Stimulated activated CD4-positive, alpha-beta T cell treated with anti-CD3 and anti-CD28 coated beads, Interleukin-4, amount 100 ng/mL, for 24 hours (primary cell): ENCODE measurements around the gene MYO15B.

Experiments used
- DNase-seq: peaks from one replicate; pipeline ENCODE4 v3.0.0-alpha.2; 2020

Gene MYO15B

DNA sequence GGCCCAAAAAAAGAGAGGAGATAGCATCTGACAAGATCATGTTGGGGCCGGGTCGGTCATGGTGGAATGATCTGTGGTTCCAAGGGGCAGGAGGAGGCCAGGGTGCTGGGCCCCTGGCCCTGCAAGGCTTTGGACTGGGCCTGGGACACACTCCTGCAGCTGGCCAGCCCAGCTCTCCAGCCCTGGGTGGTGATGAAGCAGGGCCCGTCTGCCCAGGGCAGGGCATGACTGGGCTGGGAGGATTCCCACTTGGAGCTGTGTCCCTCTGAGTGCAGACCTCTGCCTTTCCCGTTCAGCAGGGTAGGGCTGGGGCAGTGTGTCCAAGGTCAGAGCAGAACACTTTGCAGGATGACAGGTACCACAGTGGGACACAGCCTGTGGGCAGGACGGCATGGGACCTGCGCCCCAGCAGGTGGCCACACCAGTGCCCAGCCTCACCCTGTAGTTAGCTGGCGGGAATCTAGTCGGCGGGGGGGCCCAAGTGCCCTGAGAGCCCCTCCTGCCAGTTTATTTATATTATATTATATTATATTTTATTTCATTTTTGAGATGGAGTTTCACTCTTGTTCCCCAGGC, 27.6 kb upstream of the MYO15B start:
- no peak for DNase-seq

DNA sequence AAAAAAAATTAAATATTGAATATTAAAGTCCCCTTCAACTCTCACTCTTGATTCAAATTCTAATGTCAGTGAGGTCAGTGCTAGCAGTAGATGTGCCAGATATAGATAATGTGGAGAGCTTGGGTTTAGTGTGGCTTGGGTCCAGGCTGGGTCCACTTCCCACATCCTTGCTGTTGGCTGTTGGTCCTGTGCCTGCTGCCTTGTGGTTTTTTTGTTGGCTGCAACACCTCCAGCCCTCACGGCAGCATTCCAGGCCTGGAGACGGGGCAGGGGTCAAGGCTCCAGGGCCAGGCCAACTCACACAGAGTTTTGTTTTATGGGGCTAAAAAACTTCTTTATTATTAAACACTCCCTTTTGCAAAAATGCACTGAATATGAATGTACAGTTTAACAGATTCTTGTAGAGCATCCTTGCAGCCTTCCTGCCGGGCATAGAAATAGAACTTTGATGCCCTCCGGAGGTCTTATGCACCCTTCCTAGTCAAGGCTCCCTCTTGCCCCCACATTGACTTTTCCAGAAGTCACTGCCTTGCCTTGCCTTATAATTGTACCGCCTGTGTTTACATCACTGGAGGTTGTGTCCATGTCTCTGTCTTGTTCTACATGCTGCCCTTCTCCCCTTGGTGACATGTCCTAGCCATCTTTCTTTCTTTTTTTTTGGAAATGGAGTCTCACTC, 25.5 kb upstream of the MYO15B start:
- DNase-seq: no peak

DNA sequence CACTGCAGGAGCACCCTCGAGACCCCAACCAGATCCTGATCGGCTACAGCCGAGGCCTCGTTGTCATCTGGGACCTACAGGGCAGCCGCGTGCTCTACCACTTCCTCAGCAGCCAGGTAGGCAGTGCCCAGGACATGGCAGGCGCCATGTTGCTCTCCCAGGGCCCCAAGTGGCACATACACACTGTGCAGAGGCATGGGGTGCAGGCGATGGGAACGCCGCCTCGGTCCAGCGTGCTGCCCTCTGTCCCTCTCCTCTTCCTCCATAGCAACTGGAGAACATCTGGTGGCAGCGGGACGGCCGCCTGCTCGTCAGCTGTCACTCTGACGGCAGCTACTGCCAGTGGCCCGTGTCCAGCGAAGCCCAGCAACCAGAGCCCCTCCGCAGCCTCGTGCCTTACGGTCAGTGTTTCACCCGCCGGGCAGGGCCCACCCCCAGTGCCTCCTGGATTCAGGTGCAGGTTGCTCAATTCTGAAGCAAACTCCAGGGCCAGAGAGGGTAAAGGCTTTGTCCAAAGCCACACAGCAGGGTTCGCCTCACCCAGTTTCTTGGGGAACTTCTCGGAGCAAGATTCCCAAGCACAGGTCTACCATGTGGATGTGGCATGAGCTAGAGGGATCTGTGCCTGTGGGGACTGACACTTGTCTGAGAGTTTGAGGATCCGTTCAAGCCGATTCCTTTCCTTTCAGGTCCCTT, 24.4 kb upstream of the MYO15B start:
- DNase-seq: no peak

DNA sequence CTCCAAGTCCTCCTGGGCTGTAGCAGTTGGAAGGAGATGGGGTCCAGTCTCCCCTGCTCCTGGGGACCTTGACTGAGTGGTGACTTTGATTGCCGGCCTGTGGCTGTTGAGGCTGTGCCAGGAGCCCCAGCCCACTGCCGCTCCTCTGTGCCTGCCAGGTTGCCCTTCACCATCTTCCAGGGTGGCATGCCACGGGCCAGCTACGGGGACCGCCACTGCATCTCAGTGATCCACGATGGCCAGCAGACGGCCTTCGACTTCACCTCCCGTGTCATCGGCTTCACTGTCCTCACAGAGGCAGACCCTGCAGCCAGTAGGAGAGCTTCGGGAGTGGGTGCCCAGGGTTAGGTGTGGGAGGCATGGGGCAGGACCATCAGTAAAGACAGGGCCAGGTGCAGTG, 23.4 kb upstream of the MYO15B start:
- no peak for DNase-seq

DNA sequence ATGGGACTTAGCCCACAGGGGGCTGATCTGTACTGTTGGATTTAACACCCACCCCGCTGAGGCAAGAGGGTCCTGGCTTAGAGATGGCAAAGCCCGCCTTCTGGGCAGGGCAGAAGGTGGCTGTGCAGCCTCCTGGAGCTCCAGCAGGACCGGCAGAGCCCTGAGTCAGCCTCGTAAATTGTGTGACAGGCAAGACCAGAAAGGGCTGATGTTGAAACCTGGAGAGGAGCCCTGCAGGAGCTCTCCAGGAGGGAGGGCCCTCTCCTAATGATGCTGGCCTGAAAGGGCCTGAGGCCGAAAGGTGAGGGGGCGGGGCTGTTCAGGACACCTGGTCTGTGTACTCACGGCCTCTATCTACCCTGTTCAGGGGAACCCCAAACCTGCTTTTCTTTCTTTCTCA, 22.5 kb upstream of the MYO15B start:
- no peak for DNase-seq

DNA sequence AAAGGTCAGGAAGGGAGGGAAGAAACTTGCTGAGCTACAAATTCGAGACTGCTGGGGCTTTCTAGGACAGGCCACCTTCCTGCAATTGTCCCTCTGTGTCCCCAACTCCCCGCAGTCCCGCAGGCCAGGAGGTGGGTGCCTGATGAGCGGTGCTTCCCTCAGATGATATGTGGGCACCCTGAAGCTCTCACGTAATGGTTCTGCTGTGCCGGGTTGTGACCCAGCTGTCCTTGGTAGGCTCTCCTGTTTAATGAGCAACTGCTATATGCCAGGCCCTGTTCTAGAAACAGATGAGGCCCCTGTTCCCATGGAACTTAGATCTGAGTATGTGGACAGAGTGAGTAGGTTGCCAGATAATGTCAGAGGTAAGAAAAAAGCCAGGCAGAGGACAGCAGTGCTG, 22.0 kb upstream of the MYO15B start:
- no peak for DNase-seq

DNA sequence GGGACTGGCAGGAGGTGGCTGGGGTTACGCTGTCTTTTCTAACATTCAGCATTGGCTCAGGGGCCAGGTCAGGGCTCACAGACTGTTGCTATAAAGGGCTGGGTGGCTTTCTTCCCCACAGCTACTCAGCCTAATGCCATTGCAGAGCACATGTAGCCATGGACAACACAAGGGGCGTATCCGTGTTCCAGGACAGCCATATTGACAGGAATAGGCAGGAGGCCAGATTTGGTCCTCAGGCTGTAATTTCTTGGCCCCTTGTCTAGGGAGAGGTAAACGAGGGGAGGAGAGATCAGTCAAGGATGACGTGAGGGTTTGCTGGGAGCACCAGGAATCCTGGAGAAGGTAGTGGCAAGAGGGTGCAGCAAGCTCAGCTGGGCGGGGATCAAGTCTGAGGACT, 21.2 kb upstream of the MYO15B start:
- DNase-seq: no peak

DNA sequence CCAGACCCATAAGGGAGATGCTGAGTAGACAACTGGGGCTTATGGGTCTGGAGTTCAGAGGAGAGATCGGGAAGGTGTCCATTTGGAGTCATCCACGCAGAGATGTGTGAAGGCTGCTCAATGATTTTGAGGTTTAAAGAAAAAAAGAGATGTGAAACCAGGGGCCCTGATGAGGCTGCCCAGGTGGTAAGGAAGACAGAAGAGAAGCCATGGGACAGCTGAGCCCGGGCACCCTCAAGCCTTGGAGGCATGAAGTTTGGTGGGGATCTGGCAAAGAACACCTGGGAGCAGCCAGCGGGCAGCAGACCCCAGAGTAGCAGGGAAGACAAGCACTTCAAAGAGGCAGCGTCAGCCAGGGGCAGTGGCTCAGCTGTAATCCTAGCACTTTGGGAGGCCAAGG, 20.8 kb upstream of the MYO15B start:
- DNase-seq: no peak

DNA sequence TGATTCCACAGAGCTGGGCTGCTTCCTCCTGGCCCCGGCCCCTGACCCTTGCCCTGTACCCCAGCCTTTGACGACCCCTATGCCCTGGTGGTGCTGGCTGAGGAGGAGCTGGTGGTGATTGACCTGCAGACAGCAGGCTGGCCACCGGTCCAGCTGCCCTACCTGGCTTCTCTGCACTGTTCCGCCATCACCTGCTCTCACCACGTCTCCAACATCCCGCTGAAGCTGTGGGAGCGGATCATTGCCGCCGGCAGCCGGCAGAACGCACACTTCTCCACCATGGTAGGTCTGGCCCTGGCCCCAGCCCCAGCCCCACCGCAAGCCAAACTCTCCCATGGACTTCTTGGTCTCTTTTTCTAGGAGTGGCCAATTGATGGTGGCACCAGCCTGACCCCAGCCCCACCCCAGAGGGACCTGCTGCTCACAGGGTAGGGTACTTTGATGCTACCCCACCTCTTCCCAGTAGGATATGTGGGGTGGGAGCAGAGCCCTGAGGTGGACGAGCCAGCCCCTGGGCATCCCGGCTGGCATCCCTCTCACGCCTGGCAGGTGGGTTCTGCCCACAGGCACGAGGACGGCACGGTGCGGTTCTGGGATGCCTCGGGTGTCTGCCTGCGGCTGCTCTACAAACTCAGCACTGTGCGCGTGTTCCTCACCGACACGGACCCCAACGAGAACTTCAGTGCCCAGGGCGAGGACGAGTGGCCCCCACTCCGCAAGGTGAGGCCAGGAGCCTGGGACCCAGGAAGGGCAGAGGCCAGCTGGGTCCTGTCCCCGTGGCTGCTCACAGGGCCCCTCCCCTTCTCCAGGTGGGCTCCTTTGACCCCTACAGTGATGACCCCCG, 19.0 kb upstream of the MYO15B start:
- DNase-seq: no peak

DNA sequence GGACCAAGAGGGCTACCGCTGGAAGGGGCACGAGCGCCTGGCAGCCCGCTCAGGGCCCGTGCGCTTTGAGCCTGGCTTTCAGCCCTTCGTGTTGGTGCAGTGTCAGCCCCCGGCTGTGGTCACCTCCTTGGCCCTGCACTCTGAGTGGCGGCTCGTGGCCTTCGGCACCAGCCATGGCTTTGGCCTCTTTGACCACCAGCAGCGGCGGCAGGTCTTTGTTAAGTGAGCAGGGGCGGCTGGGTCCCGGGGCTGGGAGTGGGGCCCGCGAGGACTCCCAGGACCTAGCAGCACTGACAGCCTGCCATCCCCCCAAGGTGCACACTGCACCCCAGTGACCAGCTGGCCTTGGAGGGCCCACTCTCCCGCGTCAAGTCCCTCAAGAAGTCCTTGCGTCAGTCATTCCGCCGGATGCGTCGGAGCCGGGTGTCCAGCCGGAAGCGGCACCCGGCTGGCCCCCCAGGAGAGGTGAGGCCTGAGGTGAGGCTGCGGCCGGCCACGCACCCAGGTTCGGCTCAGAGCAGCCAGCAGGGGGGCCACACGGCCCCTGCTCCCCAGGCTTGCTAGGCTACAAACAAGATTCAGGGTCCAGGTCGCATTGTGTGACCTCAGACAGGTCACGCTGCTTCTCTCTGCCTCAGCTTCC, 17.4 kb upstream of the MYO15B start:
- DNase-seq: no peak

DNA sequence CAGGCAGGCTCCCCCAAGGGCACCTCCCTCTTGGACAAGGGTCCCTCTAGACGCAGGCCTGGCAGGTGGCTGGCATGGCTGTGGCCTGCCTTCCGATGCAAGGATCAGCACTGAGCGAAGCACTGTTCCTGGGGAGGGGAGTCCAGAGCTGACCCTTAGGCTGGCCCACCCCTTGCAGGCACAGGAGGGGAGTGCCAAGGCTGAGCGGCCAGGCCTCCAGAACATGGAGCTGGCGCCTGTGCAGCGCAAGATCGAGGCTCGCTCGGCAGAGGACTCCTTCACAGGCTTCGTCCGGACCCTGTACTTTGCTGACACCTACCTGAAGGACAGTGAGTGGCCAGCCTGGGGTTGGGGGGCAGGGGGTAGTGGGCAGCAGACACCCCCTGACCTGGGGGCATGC, 16.8 kb upstream of the MYO15B start:
- no peak for DNase-seq

DNA sequence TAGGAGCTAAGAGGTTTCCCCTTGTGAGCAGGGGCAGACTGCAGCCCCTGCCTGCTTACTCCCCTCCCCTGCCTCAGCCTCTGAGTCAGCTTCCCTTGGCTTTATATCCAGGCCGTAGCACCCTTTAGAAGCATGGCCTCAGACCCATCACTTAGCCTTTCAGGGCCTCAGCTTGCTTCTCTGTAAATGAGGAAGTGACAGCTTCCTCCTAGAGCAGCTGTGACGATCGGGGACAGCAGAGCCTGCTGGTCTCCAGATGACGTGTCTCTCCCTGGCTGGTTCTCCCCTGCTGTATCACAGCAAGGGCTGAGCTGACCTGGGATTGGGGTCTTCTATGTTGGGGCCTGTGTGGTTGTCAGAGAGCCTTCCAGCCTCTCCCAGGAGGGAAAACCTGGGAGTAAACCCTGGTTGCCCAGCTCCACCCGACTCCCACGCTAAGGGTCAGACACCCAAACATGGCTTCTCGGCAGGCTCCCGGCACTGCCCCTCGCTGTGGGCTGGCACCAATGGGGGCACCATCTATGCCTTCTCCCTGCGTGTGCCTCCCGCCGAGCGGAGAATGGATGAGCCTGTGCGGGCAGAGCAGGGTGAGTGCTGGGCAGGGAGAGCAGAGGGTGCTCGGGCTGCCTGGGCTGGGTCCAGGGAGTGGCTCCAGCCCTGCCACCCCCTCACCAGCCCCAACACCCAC, 16.3 kb upstream of the MYO15B start:
- no peak for DNase-seq

DNA sequence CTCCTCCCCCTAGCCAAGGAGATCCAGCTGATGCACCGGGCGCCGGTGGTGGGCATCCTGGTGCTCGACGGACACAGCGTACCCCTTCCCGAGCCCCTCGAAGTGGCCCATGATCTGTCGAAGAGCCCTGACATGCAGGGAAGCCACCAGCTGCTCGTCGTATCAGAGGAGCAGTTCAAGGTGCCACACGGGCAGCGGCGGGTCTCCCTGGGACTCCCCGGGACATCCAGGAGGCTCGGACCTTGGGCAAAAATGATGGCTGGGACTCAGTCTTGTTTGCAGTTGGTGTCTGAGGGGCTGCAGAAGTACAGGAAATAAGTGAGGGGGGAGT, 15.8 kb upstream of the MYO15B start:
- no peak for DNase-seq

DNA sequence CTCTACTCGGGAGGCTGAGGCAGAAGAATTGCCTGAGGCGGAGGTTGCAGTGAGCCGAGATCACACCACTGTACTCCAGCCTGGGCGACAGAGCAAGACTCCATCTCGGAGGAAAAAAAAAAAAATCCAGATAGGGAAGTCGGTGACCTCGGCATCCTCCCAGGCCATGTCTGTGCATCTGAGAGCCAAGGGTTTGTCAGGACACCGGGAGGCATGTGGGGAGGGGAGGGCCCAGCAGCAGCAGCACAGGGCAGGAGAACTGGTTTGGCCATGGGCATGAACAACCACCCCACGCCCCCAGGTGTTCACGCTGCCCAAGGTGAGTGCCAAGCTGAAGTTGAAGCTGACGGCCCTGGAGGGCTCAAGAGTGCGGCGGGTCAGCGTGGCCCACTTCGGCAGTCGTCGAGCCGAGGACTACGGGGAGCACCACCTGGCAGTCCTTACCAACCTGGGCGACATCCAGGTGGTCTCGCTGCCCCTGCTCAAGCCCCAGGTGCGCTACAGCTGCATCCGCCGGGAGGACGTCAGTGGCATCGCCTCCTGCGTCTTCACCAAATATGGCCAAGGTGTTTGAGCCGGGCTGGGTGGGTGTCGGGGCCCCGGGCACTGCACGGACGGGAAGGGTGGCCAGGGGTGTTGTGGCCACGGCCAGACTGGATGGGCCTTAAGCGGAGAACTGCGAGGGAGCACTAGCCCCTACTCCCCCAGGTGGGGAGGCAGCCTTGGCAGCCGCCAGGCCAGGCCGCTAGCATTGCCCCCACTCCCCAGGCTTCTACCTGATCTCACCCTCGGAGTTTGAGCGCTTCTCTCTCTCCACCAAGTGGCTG, 14.7 kb upstream of the MYO15B start:
- no peak for DNase-seq

DNA sequence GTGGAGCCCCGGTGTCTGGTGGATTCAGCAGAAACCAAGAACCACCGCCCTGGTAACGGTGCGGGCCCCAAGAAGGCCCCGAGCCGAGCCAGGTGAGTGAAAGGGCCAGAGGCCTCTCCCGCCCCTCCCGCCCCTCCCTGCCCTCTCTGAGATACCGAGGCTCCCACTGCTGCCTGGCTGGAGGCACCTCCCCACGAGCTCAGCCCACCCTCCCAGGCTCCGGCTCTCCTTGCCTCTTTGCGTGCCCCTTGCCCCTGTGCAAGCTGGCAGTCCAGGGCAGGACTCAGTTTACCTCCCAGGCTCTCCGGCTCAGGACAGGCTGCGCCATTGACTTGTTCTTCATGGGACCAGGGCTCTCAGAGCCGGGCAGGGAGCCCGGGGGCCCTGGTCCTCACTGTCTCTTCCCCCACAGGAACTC, 14.1 kb upstream of the MYO15B start:
- DNase-seq: no peak

DNA sequence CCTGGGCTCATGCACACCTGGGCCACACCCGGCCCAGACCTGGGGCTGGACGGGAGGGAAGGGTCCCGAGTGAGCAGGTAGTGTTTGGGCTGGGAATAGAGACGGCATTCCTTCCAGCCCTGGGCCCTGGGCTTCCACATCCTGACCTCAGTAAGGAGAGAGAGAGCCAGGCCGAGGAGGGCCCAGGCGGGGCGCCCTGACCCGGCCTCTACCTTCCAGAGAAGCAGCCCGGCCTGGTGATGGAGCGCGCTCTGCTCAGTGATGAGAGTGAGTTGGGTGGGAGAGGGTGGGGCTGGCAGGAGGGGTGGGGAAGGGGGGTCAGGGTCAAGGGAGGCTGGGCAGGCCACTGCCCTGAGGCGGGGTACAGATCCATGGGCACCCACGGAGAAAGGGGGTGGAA, 13.6 kb upstream of the MYO15B start:
- DNase-seq: no peak

DNA sequence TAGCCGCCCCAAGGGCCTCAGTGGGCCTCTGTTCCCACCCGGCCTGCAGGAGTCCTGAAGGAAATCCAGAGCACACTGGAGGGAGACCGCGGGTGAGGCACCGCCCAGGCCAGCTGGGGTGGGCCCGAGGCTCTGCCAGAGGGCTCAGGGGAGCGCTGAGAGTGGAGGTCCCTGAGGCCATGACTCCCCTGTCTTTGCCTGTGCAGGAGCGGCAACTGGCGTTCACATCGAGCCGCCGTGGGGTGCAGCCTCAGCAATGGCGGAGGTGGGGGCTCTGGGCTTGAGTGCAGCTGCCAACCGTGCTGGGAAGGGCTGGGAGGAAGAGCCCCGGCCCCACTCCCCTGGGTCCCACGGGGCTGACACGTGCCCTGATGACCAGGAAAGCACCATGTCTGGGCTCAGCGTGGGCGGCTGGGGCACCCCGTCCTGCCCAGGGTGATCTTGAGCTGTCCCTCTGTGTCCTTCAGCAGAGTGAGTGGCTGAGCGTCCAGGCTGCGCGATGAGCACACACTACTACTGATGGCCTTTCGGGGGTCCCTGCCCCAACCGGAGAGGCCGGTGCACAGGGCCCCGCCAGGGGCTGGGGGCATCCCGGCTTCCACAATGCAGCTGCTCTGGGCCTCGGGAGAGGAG, 13.1 kb upstream of the MYO15B start:
- no peak for DNase-seq

DNA sequence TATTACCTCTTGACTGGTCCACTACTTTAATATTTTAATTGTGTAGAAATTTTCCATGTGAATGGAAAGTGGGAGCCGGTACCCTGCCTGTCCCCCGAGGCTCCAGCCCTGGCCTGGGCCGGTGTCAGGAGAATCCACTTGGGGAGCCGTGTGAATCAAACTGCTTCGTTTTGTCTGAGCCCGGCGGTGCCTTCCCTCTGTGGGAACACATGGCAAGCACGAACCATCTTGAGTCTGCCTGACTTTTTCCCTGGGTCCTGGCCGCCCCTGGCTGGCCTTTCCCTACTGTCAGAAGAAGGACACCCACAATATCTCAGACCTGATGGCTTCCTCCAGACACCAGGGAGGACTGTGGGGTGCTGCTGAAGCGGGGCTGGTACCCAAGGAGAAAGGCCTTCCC, 12.4 kb upstream of the MYO15B start:
- DNase-seq: no peak

DNA sequence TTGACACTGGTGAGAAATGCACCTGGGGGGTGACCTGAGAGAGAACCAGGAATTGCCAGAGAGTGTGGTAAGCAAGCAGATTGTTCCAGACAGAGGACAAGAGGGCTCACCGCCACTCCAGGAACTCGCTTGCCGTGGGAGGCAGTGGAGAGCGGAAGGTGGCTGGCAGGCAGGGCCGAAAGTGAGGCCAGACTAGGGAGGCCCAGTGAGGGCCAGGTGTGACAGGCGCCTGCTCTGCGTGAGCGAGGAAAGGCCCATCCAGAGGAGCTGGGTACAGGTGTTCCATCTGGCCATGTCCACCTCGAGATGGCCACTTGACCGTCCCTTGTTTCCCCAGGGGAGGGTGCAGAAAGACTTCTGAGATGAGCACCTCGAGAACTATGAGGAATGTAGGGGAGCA, 11.9 kb upstream of the MYO15B start:
- DNase-seq: no peak

DNA sequence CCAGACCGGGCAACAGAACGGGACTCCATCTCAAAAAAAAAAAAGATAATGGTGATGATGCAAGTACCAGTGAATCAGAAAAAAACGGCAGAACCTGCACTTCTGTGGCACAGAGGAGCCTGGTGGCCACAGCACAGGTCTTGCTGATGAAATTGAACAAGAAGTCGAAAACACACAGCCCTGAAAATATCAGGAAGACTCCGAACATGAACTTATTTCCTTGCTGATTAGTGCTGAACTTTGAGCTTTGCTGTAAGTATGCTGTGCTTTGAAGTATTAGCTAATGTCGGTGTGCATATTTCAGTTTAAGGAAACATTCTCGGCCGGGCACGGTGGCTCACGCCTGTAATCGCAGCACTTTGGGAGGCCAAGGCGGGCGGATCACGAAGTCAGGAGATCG, 10.9 kb upstream of the MYO15B start:
- no peak for DNase-seq

DNA sequence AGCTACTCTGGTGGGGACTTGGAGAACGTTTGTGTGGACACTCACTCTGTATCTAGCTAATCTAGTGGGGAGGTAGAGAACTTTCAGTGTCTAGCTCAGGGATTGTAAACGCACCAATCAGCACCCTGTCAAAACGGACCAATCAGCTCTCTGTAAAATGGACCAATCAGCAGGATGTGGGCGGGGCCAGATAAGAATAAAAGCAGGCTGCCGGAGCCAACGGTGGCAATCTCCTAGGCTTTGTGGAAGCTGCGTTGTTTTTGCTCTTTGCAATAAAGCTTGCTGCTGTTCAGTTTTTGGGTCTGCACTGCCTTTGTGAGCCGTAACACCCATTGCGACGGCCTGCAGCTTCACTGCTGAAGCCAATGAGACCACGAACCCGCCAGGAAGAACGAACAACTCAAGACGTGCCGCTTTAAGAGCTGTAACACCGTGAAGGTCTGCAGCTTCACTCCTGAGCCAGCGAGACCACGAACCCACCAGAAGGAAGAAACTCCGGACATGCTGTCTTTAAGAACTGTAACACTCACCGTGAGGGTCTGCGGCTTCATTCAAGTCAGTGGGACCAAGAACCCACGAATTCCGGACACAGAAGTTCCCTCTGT, 6.4 kb upstream of the MYO15B start:
- peak; percentile 44 for DNase-seq
